Prostate gland (tissue), 2 donors: Measurements from ENCODE around the gene ARFRP1. TPM values are rescaled to one million over a fixed set of nuclear protein-coding genes. Genes with fewer than 3 reads are reported as not detected.

Experiments
- DNase-seq: peaks from one replicate; pipeline ENCODE4 v3.0.0-alpha.2; 2019; ENCODE audit warnings: low spot score
- H3K27ac ChIP-seq, 2 donors: fragments of 200-600 bp; sonication (generic); 2 replicates each; pipeline ENCODE4 v1.5.1; 2017 to 2019
- H3K27me3 ChIP-seq: fragments of 200-600 bp; sonication (generic); replicated peaks from 2 replicates; pipeline ENCODE4 v1.5.1; 2019; ENCODE audit not compliant: insufficient read depth
- H3K36me3 ChIP-seq, 2 donors: fragments of 200-600 bp; sonication (generic); 1 replicate in 1 of 2; 2 replicates in 1 of 2; pipeline versions ENCODE4 v1.5.1 to v1.8.1; 2017 to 2019
- H3K4me1 ChIP-seq: fragments of 200-600 bp; sonication (generic); replicated peaks from 2 replicates; pipeline ENCODE4 v1.5.1; 2019
- H3K4me3 ChIP-seq, 2 donors: fragments of 200-600 bp; sonication (generic); 2 replicates each; pipeline ENCODE4 v1.5.1; 2017 to 2019
- H3K9me3 ChIP-seq: fragments of 200-600 bp; sonication (generic); 2 replicates; pipeline ENCODE4 v1.5.1; 2017
- POLR2A ChIP-seq: fragments of 450-650 bp; IDR thresholded peaks from one replicate; pipeline ENCODE4 v1.6.1; 2016; ENCODE audit warnings: antibody characterized with exemption, mild to moderate bottlenecking
- POLR2AphosphoS5 ChIP-seq: sonication (generic); formaldehyde crosslinking; IDR thresholded peaks from one replicate; pipeline ENCODE4 v1.6.1; 2017; ENCODE audit warnings: antibody characterized with exemption
- WGBS: methylation state at CpG from one replicate; pipeline ENCODE4 v1.1.5; 2018; 5-methylcytosine and 5-hydroxymethylcytosine counted together
- intact Hi-C: fragments of 100-400 bp; cut with DNase I; formaldehyde crosslinking; loops from one replicate; pipeline ENCODE4 v1.14.2; 2022
- total RNA-seq, 2 donors: library from RNA; depleted of rRNA; stranded (reverse); fragments of >200 nt; gene quantifications; one replicate each; pipeline ENCODE4 v1.1.0, GENCODE V29; 2016
- TF ChIP-seq, protein P1 (sequence below), 4 experiments: fragments of 200-600 bp in 2 of 4; fragments of 450-650 bp in 2 of 4; sonication (generic) in 2 of 4; IDR thresholded peaks; 1 replicate in 3 of 4; 2 replicates in 1 of 4; pipeline ENCODE4 v1.5.1; 2016 to 2019; ENCODE audit warnings: antibody characterized with exemption in 4 of 4, mild to moderate bottlenecking in 2 of 4, moderate library complexity in 2 of 4

ARFRP1 gene
- total RNA-seq, 2 donors from 2014 or later: 36.8 to 50.8 TPM

DNA sequence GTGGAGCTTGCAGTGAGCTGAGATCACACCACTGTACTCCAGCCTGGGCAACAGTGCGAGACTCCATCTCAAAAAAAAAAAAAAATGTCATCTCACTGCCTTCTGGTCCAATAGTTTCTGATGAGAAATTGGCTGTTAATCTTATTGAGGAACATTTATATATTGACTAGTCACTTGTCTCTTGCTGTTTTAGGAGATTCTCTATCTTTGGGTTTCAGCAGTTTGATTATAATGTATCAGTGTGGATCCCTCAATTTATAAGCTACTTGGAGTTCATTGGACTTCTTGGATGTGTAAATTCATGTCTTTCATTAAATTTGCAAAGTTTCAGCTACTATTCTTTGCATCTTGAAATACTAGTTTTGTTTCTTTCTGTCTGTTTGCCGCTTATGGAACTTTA, 11.2 kb upstream of the ARFRP1 start:
- 98% methylated on average over 2 of the region's 2 CpGs for WGBS
- TF ChIP-seq POLR2AphosphoS5 (no peak), POLR2A (no peak)
- TF ChIP-seq, protein P1, sequence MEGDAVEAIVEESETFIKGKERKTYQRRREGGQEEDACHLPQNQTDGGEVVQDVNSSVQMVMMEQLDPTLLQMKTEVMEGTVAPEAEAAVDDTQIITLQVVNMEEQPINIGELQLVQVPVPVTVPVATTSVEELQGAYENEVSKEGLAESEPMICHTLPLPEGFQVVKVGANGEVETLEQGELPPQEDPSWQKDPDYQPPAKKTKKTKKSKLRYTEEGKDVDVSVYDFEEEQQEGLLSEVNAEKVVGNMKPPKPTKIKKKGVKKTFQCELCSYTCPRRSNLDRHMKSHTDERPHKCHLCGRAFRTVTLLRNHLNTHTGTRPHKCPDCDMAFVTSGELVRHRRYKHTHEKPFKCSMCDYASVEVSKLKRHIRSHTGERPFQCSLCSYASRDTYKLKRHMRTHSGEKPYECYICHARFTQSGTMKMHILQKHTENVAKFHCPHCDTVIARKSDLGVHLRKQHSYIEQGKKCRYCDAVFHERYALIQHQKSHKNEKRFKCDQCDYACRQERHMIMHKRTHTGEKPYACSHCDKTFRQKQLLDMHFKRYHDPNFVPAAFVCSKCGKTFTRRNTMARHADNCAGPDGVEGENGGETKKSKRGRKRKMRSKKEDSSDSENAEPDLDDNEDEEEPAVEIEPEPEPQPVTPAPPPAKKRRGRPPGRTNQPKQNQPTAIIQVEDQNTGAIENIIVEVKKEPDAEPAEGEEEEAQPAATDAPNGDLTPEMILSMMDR (IDR thresholded peaks at IDR 0.05): no peak
- no peaks in the 10 kb centered on the region for H3K4me1 ChIP-seq
- intact Hi-C loops: no loop called here
- no peaks in the 10 kb centered on the region for H3K9me3 ChIP-seq
- DNase-seq: no peak
- no peak overlapping the region for H3K4me3 ChIP-seq
- no peaks in the 10 kb centered on the region for H3K36me3 ChIP-seq
- H3K27me3 ChIP-seq: no peaks in the 10 kb centered on the region
- no peak overlapping the region for H3K27ac ChIP-seq

DNA sequence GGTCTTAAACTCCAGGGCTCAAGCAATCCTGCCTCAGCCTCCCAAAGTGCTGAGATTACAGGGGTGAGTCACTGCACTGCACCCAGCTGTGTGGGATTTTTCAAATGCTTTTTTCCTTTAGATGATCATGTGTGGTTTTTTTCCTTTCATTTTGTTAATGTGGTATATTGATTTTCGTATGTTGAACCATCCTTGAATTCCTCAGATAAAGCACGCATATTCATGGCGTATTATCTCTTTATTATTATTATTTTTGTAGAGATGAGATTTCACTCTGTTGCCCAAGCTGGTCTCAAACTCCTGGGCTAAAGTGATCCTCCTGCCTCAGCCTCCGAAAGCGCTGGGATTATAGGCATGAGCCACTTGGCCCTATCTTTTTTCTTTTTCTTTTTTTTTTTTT, 7.1 kb upstream of the ARFRP1 start:
- H3K4me1 ChIP-seq: no peaks in the 10 kb centered on the region
- WGBS: 98% methylated on average over 5 of the region's 5 CpGs
- no peak overlapping the region for H3K4me3 ChIP-seq
- TF ChIP-seq, protein P1 (IDR thresholded peaks at IDR 0.05): no peak
- TF ChIP-seq POLR2A: no peak
- no peak for TF ChIP-seq POLR2AphosphoS5
- no peaks in the 10 kb centered on the region for H3K36me3 ChIP-seq
- no peaks in the 10 kb centered on the region for H3K27me3 ChIP-seq
- no peak for DNase-seq
- intact Hi-C loops: no loop called here
- no peak overlapping the region for H3K27ac ChIP-seq
- no peaks in the 10 kb centered on the region for H3K9me3 ChIP-seq

DNA sequence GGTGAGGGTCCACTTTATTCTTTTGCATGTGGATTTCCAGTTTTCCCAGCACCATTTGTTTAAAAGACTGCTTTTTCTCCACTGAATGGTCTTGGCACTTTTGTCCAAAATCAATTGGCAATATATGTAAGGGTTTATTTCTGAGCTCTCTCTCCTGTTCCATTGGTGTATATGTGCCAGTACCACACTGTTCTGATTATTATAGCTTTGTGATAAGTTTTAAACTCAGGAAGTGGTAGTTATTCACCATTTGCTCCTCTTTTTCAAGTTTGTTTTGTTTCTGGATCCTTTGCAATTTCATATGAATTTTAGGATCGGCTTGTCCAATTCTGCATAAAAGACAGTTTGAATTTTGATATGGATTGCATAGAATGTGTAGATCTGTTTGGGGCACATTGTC, 4.4 kb upstream of the ARFRP1 start:
- Histone ChIP-seq H3K4me1 (peaks cover 9% of the 10 kb centered on the region), H3K9me3 (no peaks in the 10 kb centered on the region), H3K27me3 (no peaks in the 10 kb centered on the region), H3K36me3 (no peaks in the 10 kb centered on the region), H3K4me3 (no peak overlapping the region), H3K27ac (no peak overlapping the region)
- no peak for TF ChIP-seq POLR2AphosphoS5
- TF ChIP-seq, protein P1 (IDR thresholded peaks at IDR 0.05): no peak
- TF ChIP-seq POLR2A: no peak
- intact Hi-C loops: no loop called here
- 98% methylated on average over 1 of the region's 1 CpG for WGBS
- DNase-seq: no peak

DNA sequence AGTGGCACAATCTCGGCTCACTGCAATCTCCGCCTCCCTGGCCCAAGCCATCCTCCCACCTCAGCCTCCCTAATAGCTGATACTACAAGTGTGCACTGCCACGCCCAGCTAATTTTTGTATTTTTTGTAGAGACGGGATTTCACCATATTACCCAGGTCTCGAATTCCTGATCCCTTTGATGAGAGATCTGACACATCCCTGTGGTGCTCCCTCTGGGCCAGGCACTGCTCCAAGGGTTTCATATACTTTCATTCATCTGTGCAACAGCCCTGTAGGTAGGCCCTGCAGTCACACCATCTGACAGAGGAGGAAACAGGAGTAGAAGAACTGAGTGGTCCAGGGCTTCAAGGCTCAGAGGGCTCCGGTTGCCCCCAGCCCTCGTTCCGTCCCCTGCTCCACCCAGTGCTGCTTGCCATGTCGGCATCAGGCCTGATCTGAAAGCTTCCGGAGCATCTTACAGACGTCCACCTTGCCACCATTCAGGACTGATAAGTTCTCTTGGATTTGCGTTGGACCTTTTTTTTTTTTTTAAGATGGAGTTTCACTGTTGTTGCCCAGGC, 3.4 kb upstream of the ARFRP1 start:
- Histone ChIP-seq H3K27me3 (no peaks in the 10 kb centered on the region), H3K36me3 (no peaks in the 10 kb centered on the region), H3K9me3 (no peaks in the 10 kb centered on the region), H3K4me3 (no peak overlapping the region), H3K27ac (no peak overlapping the region), H3K4me1 (peaks cover 17% of the 10 kb centered on the region)
- intact Hi-C loops: no loop called here
- no peak for DNase-seq
- WGBS: 85% methylated on average over 12 of the region's 12 CpGs
- no peak for TF ChIP-seq POLR2A

DNA sequence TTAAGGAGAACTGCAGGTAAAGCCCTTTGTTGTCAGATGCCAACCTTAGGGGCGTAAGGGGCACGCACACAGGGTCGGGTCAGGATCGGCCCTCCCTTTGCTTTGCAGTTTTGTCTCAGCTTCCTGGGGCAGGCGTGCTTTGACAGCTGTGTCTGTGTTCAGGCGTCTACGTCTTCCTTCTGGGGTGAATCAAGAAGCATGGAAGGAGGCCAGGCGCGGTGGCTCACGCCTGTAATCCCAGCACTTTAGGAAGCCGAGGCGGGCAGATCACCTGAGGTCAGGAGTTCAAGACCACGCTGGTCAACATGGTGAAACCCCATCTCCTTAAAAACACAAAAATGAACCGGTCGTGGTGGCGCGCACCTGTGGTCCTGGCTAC, 1.4 kb upstream of the ARFRP1 start:
- H3K36me3 ChIP-seq: peaks cover 0 to 15% of the 10 kb centered on the region in 2 donors
- peaks cover 17% of the 10 kb centered on the region for H3K4me1 ChIP-seq
- H3K27me3 ChIP-seq: no peaks in the 10 kb centered on the region
- WGBS: 92% methylated on average over 17 of the region's 17 CpGs
- TF ChIP-seq, protein P1 (IDR thresholded peaks at IDR 0.05): no peak
- TF ChIP-seq POLR2A: no peak
- TF ChIP-seq POLR2AphosphoS5: no peak
- no peak overlapping the region for H3K4me3 ChIP-seq
- no peaks in the 10 kb centered on the region for H3K9me3 ChIP-seq
- DNase-seq: no peak
- intact Hi-C loops: loop anchor here (2.0 to 5.0 kb wide), 2 partner anchors 30 to 52 kb away; partner anchors contain the start of genes RTEL1 and SLC2A4RG
- H3K27ac ChIP-seq: no peak overlapping the region
